Fibroblast of villous mesenchyme (primary cell): ENCODE results near the gene COL23A1. TPM values are rescaled to one million over a fixed set of nuclear protein-coding genes. Genes with fewer than 3 reads are reported as not detected.

Experiments
- DNase-seq: peaks from one replicate; pipeline ENCODE4 v3.0.0-alpha.2; 2010; ENCODE audit warnings: low read depth
- H3K4me3 ChIP-seq: 2 replicates; pipeline ENCODE4 v1.5.1; 2011; ENCODE audit warnings: low read depth, mild to moderate bottlenecking, low read length
- CTCF ChIP-seq: IDR thresholded peaks from 2 replicates; pipeline ENCODE4 v1.5.1; 2012; ENCODE audit warnings: low read depth, mild to moderate bottlenecking, low read length; ENCODE audit not compliant: insufficient read depth
- total RNA-seq: library from RNA; depleted of rRNA; stranded (reverse); fragments of >200 nt; gene quantifications from 2 replicates; pipeline ENCODE4 v1.2.3, GENCODE V29; 2012

Gene COL23A1
- total RNA-seq, 1 donor: not detected

- TF ChIP-seq CTCF: no peak
- no peak for DNase-seq
- H3K4me3 ChIP-seq: no peak overlapping the region
Measured at GRCh38 chr5:178529080-178529479, 61.1 kb downstream of the COL23A1 start.

GRCh38 chr5:178527458-178528307 is 62.5 kb downstream of the COL23A1 start:
- no peak for DNase-seq
- TF ChIP-seq CTCF: no peak

GRCh38 chr5:178526773-178527457 is 63.3 kb downstream of the COL23A1 start:
- no peak for TF ChIP-seq CTCF
- no peak overlapping the region for H3K4me3 ChIP-seq
- no peak for DNase-seq

More at GRCh38 chr5:178527458-178528307, 62.5 kb downstream of the COL23A1 start:
- H3K4me3 ChIP-seq: no peak overlapping the region

GRCh38 chr5:178525906-178526732 is 64.1 kb downstream of the COL23A1 start:
- DNase-seq: no peak
- TF ChIP-seq CTCF: no peak
- H3K4me3 ChIP-seq: no peak overlapping the region

GRCh38 chr5:178524093-178524882 is 65.9 kb downstream of the COL23A1 start:
- no peak for DNase-seq
- TF ChIP-seq CTCF: no peak
- no peak overlapping the region for H3K4me3 ChIP-seq

GRCh38 chr5:178522361-178522760 is 67.8 kb downstream of the COL23A1 start:
- no peak for DNase-seq
- no peak for TF ChIP-seq CTCF
- no peak overlapping the region for H3K4me3 ChIP-seq
